CD4-positive, alpha-beta T cell treated with Interferon gamma for 1 hour (primary cell): Measurements from ENCODE around the gene LYZL4.

Source experiments
- DNase-seq: peaks from one replicate; pipeline ENCODE4 v3.0.0-alpha.2; 2020

Gene LYZL4

DNA sequence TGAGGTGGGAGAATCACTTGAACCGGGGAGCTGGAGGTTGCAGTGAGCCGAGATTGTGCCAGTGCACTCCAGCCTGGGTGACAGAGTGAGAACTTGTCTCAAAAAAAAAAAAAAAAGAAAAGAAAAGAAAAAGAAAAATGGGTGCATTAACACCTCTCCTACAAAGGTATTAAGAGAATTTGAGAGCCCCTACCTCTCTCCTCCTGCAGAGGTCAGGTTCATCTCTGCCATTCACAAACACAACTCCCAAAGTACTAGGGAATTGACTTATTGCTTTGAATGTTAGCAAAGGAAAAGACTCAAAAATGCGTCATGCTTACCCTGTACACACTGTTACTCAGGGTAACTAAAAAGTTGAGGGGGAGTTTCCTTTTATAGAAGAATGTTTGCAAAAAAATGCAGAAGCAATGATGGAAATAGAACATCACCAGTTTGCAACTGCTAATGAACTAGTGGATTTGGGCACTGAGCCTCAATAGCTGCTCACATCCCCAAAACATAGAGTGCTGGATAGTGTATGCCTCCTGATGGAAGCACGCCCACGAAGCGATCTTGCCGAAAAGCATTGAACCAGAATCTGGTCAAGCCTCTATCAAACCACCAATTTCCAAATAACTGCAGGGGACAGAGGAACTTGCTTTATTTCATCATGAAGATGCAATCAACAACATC is 15.5 kb upstream of the LYZL4 start:
- no peak for DNase-seq

GRCh38 chr3:42424911-42425310 is 14.5 kb upstream of the LYZL4 start:
- no peak for DNase-seq

GRCh38 chr3:42421818-42422796 is 11.7 kb upstream of the LYZL4 start:
- DNase-seq: no peak

DNA sequence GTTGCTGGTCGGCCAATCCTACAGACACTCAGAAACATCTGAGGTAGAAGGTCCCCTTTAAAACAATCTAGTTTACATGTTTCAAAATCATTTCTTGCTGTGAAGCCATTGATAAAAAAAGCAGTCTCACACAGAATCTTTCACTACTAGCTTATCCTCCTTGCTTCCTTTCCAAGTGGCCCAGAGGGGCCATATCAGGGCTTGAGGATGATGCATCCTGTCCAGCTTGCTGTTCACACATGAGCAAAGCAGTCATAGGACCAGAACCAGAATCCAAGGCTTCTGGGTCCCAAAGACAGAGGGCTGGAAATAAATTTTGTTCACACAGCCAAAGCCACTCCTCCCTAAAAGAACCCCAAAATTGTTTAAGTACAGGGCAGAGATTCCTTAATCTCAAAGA is 9.2 kb upstream of the LYZL4 start:
- DNase-seq: no peak

GRCh38 chr3:42412526-42413155 is 2.2 kb upstream of the LYZL4 start:
- no peak for DNase-seq

- DNase-seq: no peak
These were observed 1.0 kb upstream of the LYZL4 start for GRCh38 chr3:42411429-42411828.

- no peak for DNase-seq
These were observed 2.3 kb downstream of the LYZL4 start for GRCh38 chr3:42408156-42408555.

DNA sequence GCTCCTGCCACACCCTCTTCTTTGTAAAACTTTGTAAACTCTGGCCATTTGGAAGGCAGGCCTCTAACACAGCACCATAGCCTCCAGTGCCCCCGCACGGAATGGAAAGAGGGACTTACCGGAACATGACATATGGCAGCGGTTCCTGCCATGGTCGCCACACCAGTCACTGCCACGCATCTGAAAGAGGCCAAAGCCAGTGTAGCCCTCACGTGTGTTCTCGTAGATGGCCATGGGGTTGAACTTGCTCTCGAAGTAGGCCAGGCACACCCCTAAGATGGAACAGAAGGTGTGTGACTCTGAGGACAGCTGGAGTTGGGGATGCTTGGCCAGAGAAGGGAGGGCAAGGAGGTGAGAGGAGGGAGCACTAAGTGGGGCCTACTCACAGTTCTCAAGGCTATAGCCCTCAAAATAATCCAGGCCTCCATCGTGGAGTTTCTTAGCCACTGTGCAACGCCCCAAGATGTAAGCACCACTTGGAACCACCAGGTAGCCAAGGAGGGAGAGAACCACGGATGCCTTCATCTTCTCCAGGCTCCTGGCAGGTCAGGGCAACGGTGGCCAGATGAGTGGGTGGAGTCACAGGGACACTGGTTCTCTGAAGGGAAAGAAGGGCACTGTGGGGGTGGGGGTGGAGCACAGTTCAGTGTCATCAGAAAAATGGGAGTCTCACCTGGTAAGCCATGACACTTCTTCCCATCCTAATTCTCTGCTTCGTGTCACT is 3.5 kb downstream of the LYZL4 start:
- DNase-seq: no peak

DNA sequence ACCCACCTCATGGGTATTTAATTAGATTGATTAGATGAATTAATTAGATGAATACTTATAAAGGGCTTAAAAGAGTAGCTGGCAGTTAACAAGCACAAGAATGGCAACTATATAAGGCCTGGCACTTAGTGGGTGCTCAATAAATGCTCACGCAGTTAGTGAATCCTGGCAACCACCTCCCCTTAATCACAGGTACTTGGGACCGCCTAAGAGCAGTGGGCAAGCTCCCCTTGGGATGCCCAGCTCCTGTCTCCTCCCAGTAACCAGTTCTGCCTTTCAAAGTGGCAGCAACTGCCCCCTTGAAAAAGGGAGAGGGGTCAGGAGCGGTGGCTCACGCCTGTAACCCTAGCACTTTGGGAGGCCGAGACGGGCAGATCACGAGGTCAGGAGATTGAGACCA is 4.6 kb downstream of the LYZL4 start:
- DNase-seq: no peak

DNA sequence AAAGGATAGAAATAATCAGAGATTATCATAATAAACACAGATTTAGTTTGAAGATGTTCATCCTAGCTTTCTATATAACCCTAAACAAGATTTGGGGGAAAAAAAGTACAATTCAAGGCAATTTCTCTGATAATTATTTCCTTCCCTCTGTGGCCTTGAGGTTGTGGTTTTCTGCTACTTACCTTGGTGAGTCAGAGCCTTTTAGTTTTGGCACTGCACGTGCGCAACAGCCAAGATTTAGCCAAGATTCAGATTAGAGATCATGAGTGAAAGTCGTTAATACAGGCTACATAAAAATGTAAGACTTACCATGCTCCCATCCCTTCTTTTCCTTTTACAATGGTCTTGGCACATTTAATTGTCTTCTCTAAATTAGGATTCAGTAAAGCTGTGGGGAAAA is 6.7 kb downstream of the LYZL4 start:
- no peak for DNase-seq

DNA sequence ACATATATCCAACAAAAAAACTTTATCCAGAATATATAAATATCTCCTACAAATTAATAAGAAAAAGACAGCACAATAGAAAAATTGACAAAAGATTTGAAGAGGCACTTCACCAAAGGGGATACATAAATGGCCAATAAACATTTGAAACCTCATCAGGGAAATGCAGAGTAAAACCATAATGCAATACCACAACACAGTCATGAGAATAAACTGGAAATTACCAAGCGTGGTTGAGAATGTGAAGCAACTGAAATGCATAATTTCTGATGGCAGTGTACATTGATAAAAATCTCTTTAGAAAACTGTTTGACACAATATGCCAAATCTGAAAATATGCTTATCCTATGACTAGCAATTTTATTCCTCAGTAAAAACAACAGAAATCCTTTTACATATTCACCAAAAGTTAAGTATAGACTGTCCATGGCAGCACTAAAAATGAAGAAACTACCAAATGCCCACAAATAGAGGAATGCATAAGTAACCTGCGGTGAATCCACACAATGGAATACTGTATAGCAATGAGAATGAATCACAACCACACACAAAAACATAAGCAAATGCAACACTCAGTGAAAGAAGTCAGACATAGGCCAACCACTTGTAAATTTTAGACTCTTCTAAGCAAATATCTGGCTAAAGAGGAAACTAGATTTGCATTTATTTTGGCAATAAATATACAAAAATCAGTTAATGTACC is 7.9 kb downstream of the LYZL4 start:
- no peak for DNase-seq

- DNase-seq: no peak
These were observed 12.3 kb downstream of the LYZL4 start for GRCh38 chr3:42398080-42398479.

- DNase-seq: no peak
These were observed 12.8 kb downstream of the LYZL4 start for GRCh38 chr3:42397644-42398043.

DNA sequence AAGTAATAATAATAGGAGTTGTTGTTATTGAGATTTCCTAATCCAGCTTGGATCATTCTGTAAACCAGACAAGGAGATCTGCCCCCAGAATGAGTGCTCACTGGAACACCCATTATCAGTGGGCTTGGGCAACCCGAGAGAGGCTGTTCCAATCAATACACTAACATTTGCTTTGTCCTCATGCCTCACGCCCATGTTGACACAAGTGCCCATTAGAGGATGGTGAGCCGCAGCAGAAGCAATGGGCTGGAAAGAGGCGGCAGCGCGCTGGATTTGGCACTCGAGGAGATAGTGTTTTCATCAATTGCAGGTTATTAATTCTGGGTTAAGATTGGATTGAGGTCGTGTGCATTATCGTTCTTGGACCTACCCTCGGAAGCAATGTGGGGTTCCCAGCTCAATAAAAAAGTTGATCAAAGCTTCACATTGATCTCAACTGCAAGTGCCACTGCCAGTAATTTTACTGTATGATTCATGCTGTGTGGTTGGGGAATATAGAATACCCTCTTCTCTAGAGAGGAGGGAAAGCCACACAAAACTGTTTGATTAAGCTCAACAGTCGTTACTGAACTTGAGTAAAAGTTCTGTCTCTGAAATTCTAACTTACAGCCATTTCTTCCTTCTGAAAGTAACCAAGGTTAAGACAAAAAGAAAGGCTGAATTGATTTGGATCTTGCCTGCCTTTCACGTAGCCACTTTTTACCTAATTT is 15.7 kb downstream of the LYZL4 start:
- DNase-seq: no peak

GRCh38 chr3:42387802-42388651 is 22.4 kb downstream of the LYZL4 start:
- DNase-seq: no peak

DNA sequence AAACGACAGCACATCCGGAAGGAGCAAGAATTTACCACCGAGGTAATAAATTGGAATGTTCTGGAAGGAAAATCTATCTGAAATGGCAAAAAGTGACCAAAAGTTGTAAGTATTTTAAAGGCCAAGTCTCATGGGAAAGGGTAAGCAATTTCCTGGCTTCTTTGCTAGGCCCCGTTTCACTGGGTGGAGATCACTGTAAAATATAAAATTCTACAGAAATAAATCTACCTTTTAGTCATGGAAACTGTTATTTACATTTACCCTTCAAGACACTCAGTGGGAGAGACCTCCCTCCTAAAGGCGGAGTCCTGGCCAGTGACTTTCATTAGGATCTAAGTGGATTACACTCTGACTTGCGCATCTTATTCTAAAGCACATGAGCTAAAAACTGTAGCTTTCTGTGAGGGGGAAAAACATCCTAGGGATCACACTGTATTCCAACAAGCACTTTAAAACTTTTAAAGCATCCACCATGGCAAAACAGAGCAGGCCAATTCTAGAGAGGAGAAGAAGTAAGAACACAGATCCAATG is 28.8 kb downstream of the LYZL4 start:
- DNase-seq: no peak

GRCh38 chr3:42377681-42378080 is 32.7 kb downstream of the LYZL4 start:
- DNase-seq: no peak

DNA sequence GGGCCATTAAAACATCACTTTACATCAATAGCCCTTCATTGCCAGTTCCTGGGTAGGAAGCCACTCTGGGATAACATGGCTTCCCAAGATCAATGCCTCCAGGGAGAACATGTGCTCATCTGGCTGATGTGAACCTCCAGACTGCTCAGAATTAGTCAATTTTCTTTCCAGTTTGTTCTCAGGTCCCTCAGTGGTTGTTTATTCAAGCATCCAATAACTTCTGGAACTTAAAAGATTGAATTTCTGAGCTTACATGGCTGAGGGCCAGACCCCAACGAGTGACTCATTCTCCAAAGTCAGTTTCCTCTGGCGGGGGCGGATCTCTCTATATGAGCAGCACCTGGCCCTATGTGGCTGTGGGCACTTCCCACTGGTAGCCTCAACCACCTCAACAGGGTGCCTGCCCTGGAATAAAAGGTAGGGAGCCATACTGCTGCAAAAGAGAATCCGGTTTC is 34.0 kb downstream of the LYZL4 start:
- DNase-seq: no peak

DNA sequence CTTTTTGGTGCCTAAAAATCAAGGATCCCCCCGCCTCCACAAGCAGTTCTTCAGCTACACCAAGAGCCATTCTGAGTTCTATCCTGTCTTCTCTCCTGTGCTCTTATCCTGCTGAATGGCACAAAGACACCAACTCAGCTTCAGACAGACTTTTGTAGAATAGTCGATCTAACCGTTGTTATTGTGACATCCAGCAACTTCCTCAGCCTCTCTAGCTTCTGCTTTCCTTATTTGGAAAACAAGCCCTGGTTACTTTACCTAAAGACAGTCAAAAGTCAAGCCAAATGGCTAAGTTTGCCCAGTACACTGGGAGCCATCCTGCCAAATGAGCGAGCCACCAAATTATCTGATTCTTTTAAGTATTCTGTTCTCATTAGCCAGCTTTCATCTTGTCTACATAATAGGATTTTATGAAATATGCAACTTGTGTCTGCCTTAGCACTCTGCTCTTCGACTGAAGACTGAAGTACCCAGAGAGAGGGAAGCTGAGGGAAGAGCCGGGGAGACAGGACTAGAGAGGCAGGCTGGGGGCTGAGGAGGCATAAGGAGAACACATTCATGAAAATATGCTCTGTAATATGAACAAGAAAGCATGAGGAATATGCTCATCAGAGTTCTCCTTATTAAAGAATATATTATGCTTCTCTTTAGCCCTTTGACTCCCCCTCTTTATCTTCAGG is 35.1 kb downstream of the LYZL4 start:
- no peak for DNase-seq

GRCh38 chr3:42371776-42372175 is 38.6 kb downstream of the LYZL4 start:
- no peak for DNase-seq
